CD4-positive, alpha-beta T cell treated with Interleukin-4 for 1 hour (primary cell): Measurements from ENCODE around the gene ATP2B2.
A peak's percentile ranks its signal among the peaks of the same experiment; 100 is the strongest.

ENCODE experiments used
- DNase-seq, 2 donors: peaks; one replicate each; pipeline ENCODE4 v3.0.0-alpha.2; 2020 to 2022

ATP2B2 gene

GRCh38 chr3:10468613-10469354, 36.6 kb downstream of the ATP2B2 start:
- no peak for DNase-seq

- DNase-seq, result no peak
Measured at GRCh38 chr3:10467904-10468612, 37.3 kb downstream of the ATP2B2 start.

GRCh38 chr3:10467204-10467603, 38.2 kb downstream of the ATP2B2 start:
- no peak for DNase-seq

GRCh38 chr3:10466186-10466585, 39.2 kb downstream of the ATP2B2 start:
- DNase-seq, result no peak

GRCh38 chr3:10465161-10465560, 40.2 kb downstream of the ATP2B2 start:
- DNase-seq, result no peak

- DNase-seq, result no peak
Measured at GRCh38 chr3:10463533-10464434, 41.6 kb downstream of the ATP2B2 start.

- DNase-seq, result no peak
Measured at GRCh38 chr3:10462641-10463532, 42.5 kb downstream of the ATP2B2 start.

GRCh38 chr3:10460951-10461545, 44.3 kb downstream of the ATP2B2 start:
- no peak for DNase-seq

- DNase-seq, result peak; percentile 42 to 61
Measured at GRCh38 chr3:10459954-10460754, 45.2 kb downstream of the ATP2B2 start.

GRCh38 chr3:10457560-10457959, 47.8 kb downstream of the ATP2B2 start:
- no peak for DNase-seq

GRCh38 chr3:10456981-10457380, 48.4 kb downstream of the ATP2B2 start:
- DNase-seq, result no peak

- DNase-seq, result no peak
Measured at GRCh38 chr3:10455545-10455914, 49.9 kb downstream of the ATP2B2 start.

- no peak for DNase-seq
Measured at GRCh38 chr3:10454907-10455544, 50.4 kb downstream of the ATP2B2 start.

GRCh38 chr3:10453431-10454163, 51.8 kb downstream of the ATP2B2 start:
- DNase-seq, result no peak

GRCh38 chr3:10450494-10451440, 54.6 kb downstream of the ATP2B2 start:
- DNase-seq, result no peak

GRCh38 chr3:10449436-10449835, 56.0 kb downstream of the ATP2B2 start:
- DNase-seq, result no peak

GRCh38 chr3:10448544-10448943, 56.8 kb downstream of the ATP2B2 start:
- no peak for DNase-seq

- DNase-seq, result no peak
Measured at GRCh38 chr3:10447527-10448260, 57.7 kb downstream of the ATP2B2 start.
